H1 (cell line): ENCODE measurements around the gene NR5A1. TPM values are rescaled to one million over a fixed set of nuclear protein-coding genes. Genes with fewer than 3 reads are reported as not detected.

Source experiments
- CTCF ChIA-PET: fragments of 300-600 bp; sonication (Branson Sonifier 250); formaldehyde crosslinking; loops from one replicate; lab custom pipeline; 2021; ENCODE audit not compliant: partially characterized antibody; lab: Charles Lee
- POLR2A ChIA-PET: fragments of 300-600 bp; sonication (Branson Sonifier 250); formaldehyde crosslinking; loops from one replicate; lab custom pipeline; 2021; ENCODE audit warnings: inconsistent platforms; ENCODE audit not compliant: partially characterized antibody; lab: Charles Lee
- DNase-seq, 2 experiments: peaks; one replicate each; pipeline versions ENCODE4 v3.0.0 to v3.0.0-alpha.2; 2010 to 2022; ENCODE audit warnings: low spot score in 2 of 2, low read depth in 1 of 2, mixed read lengths in 1 of 2
- FAIRE-seq: peaks from 2 replicates; lab custom pipeline; 2011; peaks lifted over from hg19 to GRCh38; lab: Jason Lieb, UNC
- H2AFZ ChIP-seq: 2 replicates; pipeline ENCODE4 v1.8.1; 2012; ENCODE audit warnings: low read length, inconsistent platforms
- H2AK5ac ChIP-seq: 2 replicates; pipeline ENCODE4 v1.6.1; 2013; ENCODE audit warnings: low read depth, low read length
- H2BK120ac ChIP-seq: replicated peaks from 2 replicates; pipeline ENCODE3; 2013; ENCODE audit warnings: low read depth, low read length, inconsistent platforms
- H2BK12ac ChIP-seq: 2 replicates; pipeline ENCODE4 v1.6.1; 2013; ENCODE audit warnings: low read depth, low read length
- H2BK15ac ChIP-seq: 2 replicates; pipeline ENCODE4 v1.6.1; 2013; ENCODE audit warnings: low read length
- H2BK20ac ChIP-seq: 2 replicates; pipeline ENCODE4 v1.6.1; 2013; ENCODE audit warnings: low read length
- H2BK5ac ChIP-seq: 2 replicates; pipeline ENCODE4 v1.6.1; 2013; ENCODE audit warnings: low read depth, low read length
- H3K14ac ChIP-seq: 2 replicates; pipeline ENCODE4 v1.6.1; 2013; ENCODE audit warnings: inconsistent platforms; ENCODE audit not compliant: insufficient read length
- H3K18ac ChIP-seq: 2 replicates; pipeline ENCODE4 v1.6.1; 2013; ENCODE audit warnings: low read length; ENCODE audit errors: extremely low read depth
- H3K23ac ChIP-seq: 2 replicates; pipeline ENCODE4 v1.6.1; 2013; ENCODE audit warnings: inconsistent platforms; ENCODE audit not compliant: insufficient read length
- H3K23me2 ChIP-seq: 2 replicates; pipeline ENCODE4 v1.6.1; 2013; ENCODE audit warnings: low read depth, low read length
- H3K27ac ChIP-seq: 2 replicates; pipeline ENCODE4 v1.6.1; 2011; ENCODE audit warnings: low read depth, low read length, inconsistent platforms
- H3K27me3 ChIP-seq, 4 experiments: replicated peaks in 1 of 4; 1 replicate in 1 of 4; 2 replicates in 3 of 4; pipeline versions ENCODE4 v1.6.1 to v1.8.1; 2011 to 2013; ENCODE audit warnings: low read length in 3 of 4, mild to moderate bottlenecking in 3 of 4, inconsistent platforms in 2 of 4, mixed read lengths in 2 of 4, moderate library complexity in 1 of 4; ENCODE audit not compliant: control insufficient read depth in 3 of 4, insufficient read depth in 3 of 4; ENCODE audit errors: extremely low read depth in 1 of 4
- H3K36me3 ChIP-seq, 4 experiments: 2 replicates each; pipeline versions ENCODE4 v1.6.1 to v1.8.1; 2011 to 2013; ENCODE audit warnings: mild to moderate bottlenecking in 4 of 4, low read length in 3 of 4, moderate library complexity in 2 of 4, control low read depth in 1 of 4, inconsistent platforms in 1 of 4; ENCODE audit not compliant: insufficient read depth in 4 of 4, control insufficient read depth in 2 of 4
- H3K4ac ChIP-seq: replicated peaks from 2 replicates; pipeline ENCODE3; 2013; ENCODE audit warnings: low read length, low read depth, mixed read lengths, inconsistent platforms; ENCODE audit not compliant: insufficient read length
- H3K4me1 ChIP-seq, 4 experiments: replicated peaks in 1 of 4; 1 replicate in 1 of 4; 2 replicates in 3 of 4; pipeline versions ENCODE4 v1.6.1 to v1.8.1; 2011 to 2013; ENCODE audit warnings: low read length in 3 of 4, inconsistent platforms in 2 of 4, mixed read lengths in 1 of 4; ENCODE audit not compliant: insufficient read depth in 4 of 4, control insufficient read depth in 3 of 4
- H3K4me2 ChIP-seq, 2 experiments: 2 replicates each; pipeline versions ENCODE4 v1.6.1 to v1.8.1; 2011 to 2013; ENCODE audit warnings: low read depth in 2 of 2, low read length in 2 of 2, control low read depth in 1 of 2, inconsistent platforms in 1 of 2, mild to moderate bottlenecking in 1 of 2; ENCODE audit not compliant: insufficient read depth in 1 of 2
- H3K4me3 ChIP-seq, 4 experiments: fragments of 200-600, 300-600 bp in 1 of 4; sonication (generic), shearing (Covaris generic), sonication (Bioruptor Twin) in 1 of 4; 2 replicates each; pipeline versions ENCODE4 v1.5.1 to v1.8.1; 2011 to 2016; ENCODE audit warnings: low read length in 4 of 4, low read depth in 3 of 4, control low read depth in 2 of 4, inconsistent platforms in 2 of 4, mild to moderate bottlenecking in 2 of 4, mixed read lengths in 1 of 4, moderate library complexity in 1 of 4; ENCODE audit not compliant: insufficient read depth in 2 of 4; ENCODE audit errors: extremely low read depth in 1 of 4
- H3K56ac ChIP-seq: replicated peaks from 2 replicates; pipeline ENCODE3; 2013; ENCODE audit warnings: low read depth, mild to moderate bottlenecking, mixed read lengths, low read length, inconsistent platforms; ENCODE audit not compliant: insufficient read length
- H3K79me1 ChIP-seq: 2 replicates; pipeline ENCODE4 v1.6.1; 2013; ENCODE audit warnings: low read depth, low read length, control low read depth
- H3K79me2 ChIP-seq, 2 experiments: 2 replicates each; pipeline versions ENCODE4 v1.6.1 to v1.8.1; 2012 to 2013; ENCODE audit warnings: low read length in 2 of 2, mild to moderate bottlenecking in 2 of 2, inconsistent platforms in 1 of 2; ENCODE audit not compliant: insufficient read depth in 2 of 2, control insufficient read depth in 1 of 2
- H3K9ac ChIP-seq, 4 experiments: replicated peaks in 1 of 4; 1 replicate in 1 of 4; 2 replicates in 3 of 4; pipeline versions ENCODE4 v1.6.1 to v1.8.1; 2011 to 2013; ENCODE audit warnings: low read depth in 3 of 4, low read length in 3 of 4, control low read depth in 2 of 4, mild to moderate bottlenecking in 2 of 4, moderate library complexity in 2 of 4, inconsistent platforms in 1 of 4; ENCODE audit errors: extremely low read depth in 1 of 4
- H3K9me3 ChIP-seq, 2 experiments: 2 replicates each; pipeline versions ENCODE4 v1.6.1 to v1.8.1; 2012 to 2013; ENCODE audit warnings: mild to moderate bottlenecking in 2 of 2, moderate library complexity in 2 of 2, control low read depth in 1 of 2, inconsistent platforms in 1 of 2, low read depth in 1 of 2, low read length in 1 of 2, mixed read lengths in 1 of 2; ENCODE audit not compliant: insufficient read depth in 2 of 2
- H4K20me1 ChIP-seq, 2 experiments: replicated peaks in 1 of 2; 2 replicates each; pipeline versions ENCODE3 to v1.8.1; 2011 to 2013; ENCODE audit warnings: inconsistent platforms in 2 of 2, low read length in 2 of 2, mild to moderate bottlenecking in 1 of 2; ENCODE audit not compliant: insufficient read depth in 2 of 2, control insufficient read depth in 1 of 2
- H4K5ac ChIP-seq: 2 replicates; pipeline ENCODE4 v1.6.1; 2013; ENCODE audit warnings: low read length, low read depth, mixed read lengths, inconsistent platforms; ENCODE audit not compliant: insufficient read length
- H4K8ac ChIP-seq: 2 replicates; pipeline ENCODE4 v1.8.0; 2013; ENCODE audit warnings: mild to moderate bottlenecking, moderate library complexity, low read length, inconsistent platforms; ENCODE audit not compliant: insufficient read depth; ENCODE audit errors: extremely low read depth
- H4K91ac ChIP-seq: replicated peaks from 2 replicates; pipeline ENCODE3; 2013; ENCODE audit warnings: low read length, mixed read lengths, inconsistent platforms; ENCODE audit not compliant: insufficient read length
- EGR1 ChIP-seq: IDR thresholded peaks from 2 replicates; pipeline ENCODE4 v1.6.1; 2011; ENCODE audit warnings: low read depth, low read length, borderline replicate concordance
- ZNF274 ChIP-seq: IDR thresholded peaks from 2 replicates; pipeline ENCODE4 v1.7.0; 2012; ENCODE audit warnings: low read length, borderline replicate concordance; ENCODE audit errors: extremely low read depth
- WGBS, 2 experiments: shearing (Covaris generic) in 1 of 2; methylation state at CpG; one replicate each; pipeline versions ENCODE4 v1.1.6 to v1.1.7; 2013 to 2015; ENCODE audit warnings: low lambda C conversion rate in 2 of 2, mixed read lengths in 2 of 2, inconsistent platforms in 1 of 2, low coverage in 1 of 2, missing lambda C conversion rate in 1 of 2; ENCODE audit not compliant: insufficient replicate concordance in 2 of 2, insufficient coverage in 1 of 2, insufficient read length in 1 of 2; ENCODE audit errors: extremely low coverage in 1 of 2, missing lambda C conversion rate in 1 of 2; 5-methylcytosine and 5-hydroxymethylcytosine counted together
- polyA plus RNA-seq, 7 experiments: library from polyadenylated mRNA; depleted of rRNA in 3 of 7; stranded (reverse) in 5 of 7; unstranded in 2 of 7; fragments of >200 nt in 5 of 7; fragments of 200-250 nt in 2 of 7; gene quantifications; 1 replicate in 5 of 7; 2 replicates in 1 of 7; 4 replicates in 1 of 7; pipeline versions ENCODE4 v1.2.1 to v1.2.3, GENCODE V29; 2011 to 2013; ENCODE audit warnings: missing spikeins in 2 of 7, mixed read lengths in 2 of 7
- total RNA-seq: library from RNA; stranded (reverse); fragmentation: NEBNext Ultra II Directional; extraction: Animal tissue kit (Norgen Biotek cat#: 25700); gene quantifications from 2 replicates; pipeline ENCODE4 v1.2.1, GENCODE V29; 2021

NR5A1 gene
- total and polyA plus RNA-seq, 2 of the 8 experiments (the other 6 are each of a cell fraction or from before 2014, with no cell fraction given), result 0.29 to 0.58 TPM

GRCh38 chr9:124520206-124520596 lies 13.0 kb upstream of the NR5A1 start:
- DNase-seq (no peak), FAIRE-seq (no peak)
- no peaks in the 10 kb centered on the region for H3K27me3 ChIP-seq
- no peak overlapping the region for H3K14ac ChIP-seq
- 95% methylated on average over 7 of the region's 7 CpGs; no CpG with 5 or more reads in 1 of the 2 experiments for WGBS, 2 experiments
- H3K9me3 ChIP-seq, result no peaks in the 10 kb centered on the region
- H2BK12ac ChIP-seq, result no peak overlapping the region
- H3K4me1 ChIP-seq, result no peaks in the 10 kb centered on the region
- no peaks in the 10 kb centered on the region for H3K79me1 ChIP-seq
- no peak overlapping the region for H4K91ac ChIP-seq
- no peak overlapping the region for H2BK5ac ChIP-seq
- CTCF ChIA-PET, result interaction anchor here (1.2 to 19.2 kb wide), 2 partner anchors 16 to 39 kb away, joined by 3 to 234 read pairs; no protein-coding TSS in a partner anchor
- no peak overlapping the region for H2BK20ac ChIP-seq
- peaks cover 1% of the 10 kb centered on the region; the same call in 1 of the 2 replicates for H3K23me2 ChIP-seq
- H3K9ac ChIP-seq, result no peak overlapping the region
- no peak overlapping the region for H3K4me2 ChIP-seq
- H3K36me3 ChIP-seq, result peaks cover 0 to 27% (median 16%) of the 10 kb centered on the region in 4 experiments; a peak in 5 of 8 replicates
- H3K79me2 ChIP-seq, result no peaks in the 10 kb centered on the region
- no peak overlapping the region for H2AK5ac ChIP-seq
- TF ChIP-seq EGR1 (no peak), ZNF274 (no peak)
- H3K18ac ChIP-seq, result no peak overlapping the region
- H2BK15ac ChIP-seq, result no peak overlapping the region
- H4K20me1 ChIP-seq, result no peaks in the 10 kb centered on the region
- H3K4me3 ChIP-seq, result no peak overlapping the region
- H2BK120ac ChIP-seq, result no peak overlapping the region
- H3K27ac ChIP-seq, result no peak overlapping the region
- no peak overlapping the region for H2AFZ ChIP-seq
- POLR2A ChIA-PET, result no interaction called here
- no peak overlapping the region for H4K8ac ChIP-seq
- no peak overlapping the region for H4K5ac ChIP-seq
- no peak overlapping the region for H3K4ac ChIP-seq
- no peak overlapping the region for H3K23ac ChIP-seq
- no peak overlapping the region for H3K56ac ChIP-seq
